Endodermal cell (in vitro differentiated cells): ENCODE measurements around the gene IL6R. TPM values are rescaled to one million over a fixed set of nuclear protein-coding genes. Genes with fewer than 3 reads are reported as not detected.

Source experiments
- DNase-seq: peaks from one replicate; pipeline ENCODE4 v3.0.0-alpha.2; 2017
- H3K27ac ChIP-seq: 2 replicates; pipeline ENCODE4 v1.5.1; 2013; ENCODE audit warnings: mild to moderate bottlenecking, low read depth, low read length, moderate library complexity
- H3K27me3 ChIP-seq: 2 replicates; pipeline ENCODE4 v1.6.1; 2013; ENCODE audit warnings: mild to moderate bottlenecking, low read length, moderate library complexity; ENCODE audit not compliant: insufficient read depth, control insufficient read depth, poor library complexity, severe bottlenecking
- H3K36me3 ChIP-seq: 2 replicates; pipeline ENCODE4 v1.7.0; 2013; ENCODE audit warnings: mild to moderate bottlenecking, low read length, moderate library complexity; ENCODE audit not compliant: control insufficient read depth, insufficient read depth
- H3K4me1 ChIP-seq: one replicate; pipeline ENCODE4 v1.7.0; 2013; ENCODE audit warnings: low read length; ENCODE audit not compliant: control insufficient read depth, insufficient read depth
- H3K4me3 ChIP-seq: 2 replicates; pipeline ENCODE4 v1.5.1; 2013; ENCODE audit warnings: mild to moderate bottlenecking, low read length, moderate library complexity
- H3K9ac ChIP-seq: 2 replicates; pipeline ENCODE4 v1.6.1; 2013; ENCODE audit warnings: mild to moderate bottlenecking, low read length, moderate library complexity; ENCODE audit not compliant: poor library complexity, severe bottlenecking; ENCODE audit errors: extremely low read depth
- H3K9me3 ChIP-seq: 2 replicates; pipeline ENCODE4 v1.6.1; 2013; ENCODE audit warnings: mild to moderate bottlenecking, low read length, moderate library complexity; ENCODE audit not compliant: control insufficient read depth
- H3K27ac Mint-ChIP-seq: 2 replicates; pipeline ENCODE4 v1.8.0; 2020; ENCODE audit warnings: mixed read lengths
- H3K27me3 Mint-ChIP-seq: 2 replicates; pipeline ENCODE4 v1.8.0; 2021; ENCODE audit warnings: mild to moderate bottlenecking, mixed read lengths; ENCODE audit not compliant: insufficient read depth
- H3K36me3 Mint-ChIP-seq: 2 replicates; pipeline ENCODE4 v1.8.0; 2020; ENCODE audit warnings: low read depth, mixed read lengths
- H3K4me1 Mint-ChIP-seq: 2 replicates; pipeline ENCODE4 v1.8.0; 2020; ENCODE audit warnings: mixed read lengths
- H3K4me3 Mint-ChIP-seq: 2 replicates; pipeline ENCODE4 v1.8.0; 2020; ENCODE audit warnings: mild to moderate bottlenecking, moderate library complexity, mixed read lengths
- H3K9me3 Mint-ChIP-seq: 2 replicates; pipeline ENCODE4 v1.8.0; 2020; ENCODE audit warnings: mild to moderate bottlenecking, mixed read lengths
- WGBS, 2 experiments: methylation state at CpG; one replicate each; pipeline versions ENCODE4 v1.1.5 to v1.1.7; 2013; ENCODE audit warnings: missing lambda C conversion rate in 2 of 2, mixed read lengths in 1 of 2; ENCODE audit not compliant: insufficient coverage in 1 of 2, insufficient read length in 1 of 2; 5-methylcytosine and 5-hydroxymethylcytosine counted together
- total RNA-seq, 2 donors: library from RNA; stranded (reverse); fragmentation: NEBNext Ultra II Directional in 1 of 2; extraction: Animal tissue kit (Norgen Biotek cat#: 25700) in 1 of 2; gene quantifications; 2 replicates in 1 of 2; 3 replicates in 1 of 2; pipeline ENCODE4 v1.2.1, GENCODE V29; 2021
- TF ChIP-seq, protein P1 (sequence below): fragments of 200-600 bp; sonication (generic); conservative IDR thresholded peaks from 2 replicates; pipeline ENCODE4 v1.5.0; 2021; ENCODE audit warnings: antibody characterized with exemption, mild to moderate bottlenecking

The IL6R gene
- total RNA-seq, 2 donors from 2014 or later: 0.77 to 1.0 TPM

- H3K4me3 Mint-ChIP-seq: no peak overlapping the region
- no peak overlapping the region for H3K27ac Mint-ChIP-seq
- H3K27me3 ChIP-seq: no peaks in the 10 kb centered on the region
- no peak overlapping the region for H3K9ac ChIP-seq
- TF ChIP-seq, protein P1, sequence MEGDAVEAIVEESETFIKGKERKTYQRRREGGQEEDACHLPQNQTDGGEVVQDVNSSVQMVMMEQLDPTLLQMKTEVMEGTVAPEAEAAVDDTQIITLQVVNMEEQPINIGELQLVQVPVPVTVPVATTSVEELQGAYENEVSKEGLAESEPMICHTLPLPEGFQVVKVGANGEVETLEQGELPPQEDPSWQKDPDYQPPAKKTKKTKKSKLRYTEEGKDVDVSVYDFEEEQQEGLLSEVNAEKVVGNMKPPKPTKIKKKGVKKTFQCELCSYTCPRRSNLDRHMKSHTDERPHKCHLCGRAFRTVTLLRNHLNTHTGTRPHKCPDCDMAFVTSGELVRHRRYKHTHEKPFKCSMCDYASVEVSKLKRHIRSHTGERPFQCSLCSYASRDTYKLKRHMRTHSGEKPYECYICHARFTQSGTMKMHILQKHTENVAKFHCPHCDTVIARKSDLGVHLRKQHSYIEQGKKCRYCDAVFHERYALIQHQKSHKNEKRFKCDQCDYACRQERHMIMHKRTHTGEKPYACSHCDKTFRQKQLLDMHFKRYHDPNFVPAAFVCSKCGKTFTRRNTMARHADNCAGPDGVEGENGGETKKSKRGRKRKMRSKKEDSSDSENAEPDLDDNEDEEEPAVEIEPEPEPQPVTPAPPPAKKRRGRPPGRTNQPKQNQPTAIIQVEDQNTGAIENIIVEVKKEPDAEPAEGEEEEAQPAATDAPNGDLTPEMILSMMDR: no peak
- H3K27ac ChIP-seq: no peak overlapping the region
- H3K36me3 ChIP-seq: no peaks in the 10 kb centered on the region
- DNase-seq: no peak
- 93 to 100% methylated on average over 4 to 9 of the region's 9 CpGs for WGBS, 2 experiments
- no peaks in the 10 kb centered on the region for H3K36me3 Mint-ChIP-seq
- H3K9me3 Mint-ChIP-seq: no peaks in the 10 kb centered on the region
- peaks cover 12% of the 10 kb centered on the region for H3K27me3 Mint-ChIP-seq
- H3K4me1 ChIP-seq: peaks cover 5% of the 10 kb centered on the region
- H3K4me1 Mint-ChIP-seq: peaks cover 9% of the 10 kb centered on the region
- H3K9me3 ChIP-seq: no peaks in the 10 kb centered on the region
- no peak overlapping the region for H3K4me3 ChIP-seq
Measured at GRCh38 chr1:154433161-154433764, 28.1 kb downstream of the IL6R start.

DNA sequence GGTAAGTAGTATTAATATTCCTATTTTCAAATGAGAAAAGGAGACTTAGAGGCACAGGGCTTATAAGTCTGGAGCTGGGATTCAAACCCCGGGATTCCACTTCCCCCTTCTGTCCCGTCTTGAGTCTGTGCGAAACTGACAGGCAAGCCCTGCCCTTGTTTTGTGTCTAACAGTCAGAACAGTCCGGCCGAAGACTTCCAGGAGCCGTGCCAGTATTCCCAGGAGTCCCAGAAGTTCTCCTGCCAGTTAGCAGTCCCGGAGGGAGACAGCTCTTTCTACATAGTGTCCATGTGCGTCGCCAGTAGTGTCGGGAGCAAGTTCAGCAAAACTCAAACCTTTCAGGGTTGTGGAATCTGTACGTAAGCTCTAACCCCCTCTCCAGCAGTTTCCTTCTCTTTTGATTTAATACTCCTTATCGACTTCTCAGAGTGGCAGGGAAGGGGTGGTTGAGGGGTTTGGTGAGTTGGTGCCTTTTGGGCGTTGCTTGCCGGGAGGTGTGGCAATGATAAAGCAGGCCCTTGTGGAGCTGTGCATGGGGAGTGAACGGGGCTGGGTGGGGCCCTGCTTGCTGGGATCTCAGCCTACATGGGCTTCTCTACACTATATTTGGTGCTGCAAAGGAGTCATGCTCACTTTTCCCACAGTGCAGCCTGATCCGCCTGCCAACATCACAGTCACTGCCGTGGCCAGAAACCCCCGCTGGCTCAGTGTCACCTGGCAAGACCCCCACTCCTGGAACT is 29.4 kb downstream of the IL6R start:
- peaks cover 11% of the 10 kb centered on the region for H3K27me3 Mint-ChIP-seq
- H3K36me3 Mint-ChIP-seq: no peaks in the 10 kb centered on the region
- TF ChIP-seq, protein P1: no peak
- H3K27ac ChIP-seq: no peak overlapping the region
- no peak overlapping the region for H3K4me3 Mint-ChIP-seq
- H3K4me3 ChIP-seq: no peak overlapping the region
- H3K9ac ChIP-seq: no peak overlapping the region
- H3K27ac Mint-ChIP-seq: no peak overlapping the region
- H3K4me1 ChIP-seq: peaks cover 5% of the 10 kb centered on the region
- H3K9me3 Mint-ChIP-seq: no peaks in the 10 kb centered on the region
- no peak for DNase-seq
- 91 to 92% methylated on average over 12 to 18 of the region's 18 CpGs for WGBS, 2 experiments
- peaks cover 9% of the 10 kb centered on the region for H3K4me1 Mint-ChIP-seq
- H3K27me3 ChIP-seq: no peaks in the 10 kb centered on the region
- no peaks in the 10 kb centered on the region for H3K36me3 ChIP-seq
- H3K9me3 ChIP-seq: no peaks in the 10 kb centered on the region

DNA sequence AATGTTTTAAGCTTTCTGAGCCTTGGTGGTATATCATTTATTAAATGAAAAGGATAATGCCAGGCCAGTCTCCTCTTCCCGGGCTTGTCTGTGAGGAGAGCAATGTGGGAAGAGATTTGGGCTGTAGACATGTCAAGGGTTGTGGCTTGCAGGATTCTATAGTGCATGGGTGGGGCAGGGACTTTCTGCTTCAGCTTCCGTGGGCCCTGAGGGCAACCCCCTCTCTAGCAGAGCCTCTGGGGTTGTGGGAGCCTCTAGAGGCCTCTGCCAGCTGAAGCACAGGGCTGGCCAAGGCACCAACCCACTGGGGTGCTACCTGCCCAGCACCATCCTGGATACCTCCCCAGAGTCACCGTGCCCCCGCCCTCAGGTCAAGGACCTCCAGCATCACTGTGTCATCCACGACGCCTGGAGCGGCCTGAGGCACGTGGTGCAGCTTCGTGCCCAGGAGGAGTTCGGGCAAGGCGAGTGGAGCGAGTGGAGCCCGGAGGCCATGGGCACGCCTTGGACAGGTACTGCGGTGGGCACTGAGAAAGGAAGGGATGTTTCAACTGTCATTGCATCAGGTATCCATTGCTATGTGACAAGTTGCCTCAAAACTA is 30.6 kb downstream of the IL6R start:
- Mint-ChIP-seq H3K9me3 (no peaks in the 10 kb centered on the region), H3K4me3 (no peak overlapping the region), H3K36me3 (no peaks in the 10 kb centered on the region), H3K27ac (no peak overlapping the region), H3K4me1 (peaks cover 5% of the 10 kb centered on the region), H3K27me3 (peaks cover 20% of the 10 kb centered on the region)
- DNase-seq: no peak
- peaks cover 2% of the 10 kb centered on the region for H3K4me1 ChIP-seq
- no peak overlapping the region for H3K9ac ChIP-seq
- no peaks in the 10 kb centered on the region for H3K9me3 ChIP-seq
- 93 to 95% methylated on average over 14 to 15 of the region's 15 CpGs for WGBS, 2 experiments
- TF ChIP-seq, protein P1: no peak
- H3K27ac ChIP-seq: no peak overlapping the region
- no peaks in the 10 kb centered on the region for H3K36me3 ChIP-seq
- H3K27me3 ChIP-seq: peaks cover 1% of the 10 kb centered on the region
- no peak overlapping the region for H3K4me3 ChIP-seq
